HCT116 (cell line): ENCODE results near the gene IL19. TPM values are rescaled to one million over a fixed set of nuclear protein-coding genes. Genes with fewer than 3 reads are reported as not detected.

Experiments used
- ATAC-seq: fragments of 200-7000 bp; cut with Tn5 transposase; 2 replicates; pipeline ENCODE4 v1.9.1; 2020; ENCODE audit warnings: mild to moderate bottlenecking, moderate library complexity
- BruUV-seq: library from RNA; stranded (reverse); fragments of 400-500 nt; replicated peaks from 2 replicates; lab custom pipeline; 2021; lab: Mats Ljungman, UMichigan
- CTCF ChIA-PET: fragments of 300-600 bp; sonication (Branson Sonifier 250); formaldehyde crosslinking; loops from one replicate; lab custom pipeline; 2021; ENCODE audit warnings: antibody characterized with exemption; lab: Charles Lee
- POLR2A ChIA-PET: fragments of 300-600, 350-600 bp; sonication (Branson Sonifier 250); formaldehyde crosslinking; loops from one replicate; lab custom pipeline; 2021; ENCODE audit warnings: antibody characterized with exemption; lab: Charles Lee
- RAD21 ChIA-PET, 2 experiments: fragments of 300-600 bp; sonication (Branson Sonifier 250); formaldehyde crosslinking; loops; one replicate each; lab custom pipeline; 2023; ENCODE audit warnings: low total read pairs in 2 of 2; ENCODE audit not compliant: uncharacterized antibody in 2 of 2, unreplicated experiment in 2 of 2, low non-redundant PET in 1 of 2; lab: Charles Lee
- DNase-seq: peaks from one replicate; pipeline ENCODE4 v3.0.0-alpha.2; 2010; ENCODE audit warnings: low read depth, low spot score
- H2AFZ ChIP-seq: fragments of 200-600 bp; shearing (Covaris generic), sonication (generic); 2 replicates; pipeline ENCODE4 v1.6.1; 2017; ENCODE audit warnings: low read depth, mixed run types, mixed read lengths, antibody characterized with exemption, low read length; ENCODE audit not compliant: poor library complexity, severe bottlenecking
- H3K27ac ChIP-seq: 2 replicates; pipeline ENCODE4 v1.5.1; 2012; ENCODE audit warnings: low read depth, low read length
- H3K27me3 ChIP-seq: fragments of 200-600 bp; sonication (generic); 2 replicates; pipeline ENCODE4 v1.6.1; 2016; ENCODE audit warnings: mixed run types, low read length, mixed read lengths; ENCODE audit not compliant: insufficient read depth
- H3K36me3 ChIP-seq, 2 experiments: fragments of 200-500 bp in 1 of 2; fragments of 200-600 bp in 1 of 2; sonication (Bioruptor generic) in 1 of 2; sonication (generic) in 1 of 2; 2 replicates each; pipeline versions ENCODE4 v1.5.1 to v1.6.1; 2014 to 2016; ENCODE audit warnings: low read length in 2 of 2, inconsistent platforms in 1 of 2, mixed read lengths in 1 of 2, mixed run types in 1 of 2; ENCODE audit not compliant: insufficient read depth in 2 of 2, control insufficient read depth in 1 of 2
- H3K4me1 ChIP-seq, 2 experiments: fragments of 200-600 bp in 1 of 2; sonication (generic) in 1 of 2; 2 replicates each; pipeline versions ENCODE4 v1.5.1 to v1.6.1; 2012 to 2017; ENCODE audit warnings: low read length in 2 of 2, inconsistent platforms in 1 of 2, mild to moderate bottlenecking in 1 of 2, mixed read lengths in 1 of 2, mixed run types in 1 of 2, moderate library complexity in 1 of 2; ENCODE audit not compliant: insufficient read depth in 2 of 2, control insufficient read depth in 1 of 2
- H3K4me2 ChIP-seq: fragments of 200-600 bp; sonication (generic); 2 replicates; pipeline ENCODE4 v1.6.1; 2017; ENCODE audit warnings: mixed run types, low read length, mixed read lengths
- H3K4me3 ChIP-seq, 2 experiments: fragments of 200-600 bp in 1 of 2; sonication (generic) in 1 of 2; replicated peaks in 1 of 2; 2 replicates each; pipeline ENCODE4 v1.5.1; 2011 to 2016; ENCODE audit warnings: low read length in 2 of 2, control low read depth in 1 of 2, low read depth in 1 of 2, mild to moderate bottlenecking in 1 of 2, mixed read lengths in 1 of 2, mixed run types in 1 of 2
- H3K79me2 ChIP-seq: fragments of 200-600 bp; sonication (generic); 2 replicates; pipeline ENCODE4 v1.6.1; 2017; ENCODE audit warnings: mild to moderate bottlenecking, mixed run types, low read length, moderate library complexity, mixed read lengths; ENCODE audit not compliant: insufficient read depth
- H3K9ac ChIP-seq: fragments of 200-600 bp; sonication (generic); 2 replicates; pipeline ENCODE4 v1.6.1; 2016; ENCODE audit warnings: low read length, mixed read lengths
- H3K9me2 ChIP-seq: fragments of 200-600 bp; sonication (generic), shearing (Covaris generic); 2 replicates; pipeline ENCODE4 v1.6.1; 2017; ENCODE audit warnings: mixed run types, mild to moderate bottlenecking, moderate library complexity; ENCODE audit not compliant: insufficient read depth
- H3K9me3 ChIP-seq, 2 experiments: fragments of 200-500 bp in 1 of 2; fragments of 200-600 bp in 1 of 2; sonication (Bioruptor generic) in 1 of 2; sonication (generic) in 1 of 2; 2 replicates each; pipeline ENCODE4 v1.6.1; 2014 to 2017; ENCODE audit warnings: low read length in 2 of 2, mixed read lengths in 2 of 2, inconsistent platforms in 1 of 2, low read depth in 1 of 2, mild to moderate bottlenecking in 1 of 2, mixed run types in 1 of 2, moderate library complexity in 1 of 2; ENCODE audit not compliant: control insufficient read depth in 1 of 2, insufficient read depth in 1 of 2
- H4K20me1 ChIP-seq: fragments of 200-600 bp; sonication (generic), shearing (Covaris generic); 2 replicates; pipeline ENCODE4 v1.6.1; 2017; ENCODE audit warnings: mixed run types, mild to moderate bottlenecking, moderate library complexity; ENCODE audit not compliant: insufficient read depth
- CEBPB ChIP-seq: IDR thresholded peaks from 2 replicates; pipeline ENCODE4 v1.6.1; 2012; ENCODE audit warnings: low read depth
- EGR1 ChIP-seq: IDR thresholded peaks from 2 replicates; pipeline ENCODE4 v1.6.1; 2012; ENCODE audit warnings: low read depth
- ELF1 ChIP-seq: IDR thresholded peaks from 2 replicates; pipeline ENCODE4 v1.6.1; 2012; ENCODE audit warnings: low read depth, borderline replicate concordance
- EZH2 ChIP-seq: fragments of 200-600 bp; sonication (generic); IDR thresholded peaks from 2 replicates; pipeline ENCODE4 v1.6.1; 2017; ENCODE audit warnings: antibody characterized with exemption, mixed run types
- EZH2phosphoT487 ChIP-seq: fragments of 200-600 bp; IDR thresholded peaks from 2 replicates; pipeline ENCODE4 v1.6.1; 2018; ENCODE audit warnings: antibody characterized with exemption, borderline replicate concordance
- JUND ChIP-seq: IDR thresholded peaks from 2 replicates; pipeline ENCODE4 v1.6.1; 2012
- POLR2A ChIP-seq: IDR thresholded peaks from 2 replicates; pipeline ENCODE4 v1.7.0; 2011; ENCODE audit warnings: borderline replicate concordance; ENCODE audit not compliant: insufficient read depth, insufficient read length; ENCODE audit errors: extremely low read depth
- POLR2AphosphoS5 ChIP-seq: IDR thresholded peaks from 2 replicates; pipeline ENCODE4 v1.6.1; 2011; ENCODE audit warnings: mild to moderate bottlenecking, low read depth, low read length, moderate library complexity
- RAD21 ChIP-seq: IDR thresholded peaks from 2 replicates; pipeline ENCODE4 v1.6.1; 2012; ENCODE audit warnings: low read depth, mild to moderate bottlenecking
- SP1 ChIP-seq: IDR thresholded peaks from 2 replicates; pipeline ENCODE4 v1.6.1; 2012; ENCODE audit warnings: low read depth
- SRF ChIP-seq: IDR thresholded peaks from 2 replicates; pipeline ENCODE4 v1.6.1; 2012; ENCODE audit warnings: low read depth
- TCF7L2 ChIP-seq: IDR thresholded peaks from 2 replicates; pipeline ENCODE4 v1.7.0; 2011; ENCODE audit warnings: borderline replicate concordance, inconsistent platforms; ENCODE audit not compliant: insufficient read depth, insufficient read length; ENCODE audit errors: extremely low read depth
- YY1 ChIP-seq: IDR thresholded peaks from 2 replicates; pipeline ENCODE4 v1.6.1; 2011; ENCODE audit warnings: low read length, low read depth, moderate library complexity, mild to moderate bottlenecking; ENCODE audit not compliant: insufficient replicate concordance; ENCODE audit errors: extremely low read depth
- ZFX ChIP-seq: fragments of 450-650 bp; IDR thresholded peaks from 2 replicates; pipeline ENCODE4 v1.6.1; 2017
- intact Hi-C: fragments of 100-400 bp; cut with micrococcal nuclease; formaldehyde crosslinking; loops from 2 replicates; pipeline ENCODE4 v1.10.0; 2022
- total RNA-seq: library from RNA; stranded (reverse); gene quantifications from one replicate; pipeline ENCODE4 v1.2.1, GENCODE V29; 2021; ENCODE audit not compliant: unreplicated experiment
- TF ChIP-seq, protein P1 (sequence below): IDR thresholded peaks from 2 replicates; pipeline ENCODE4 v1.6.1; 2011; ENCODE audit warnings: mild to moderate bottlenecking, low read length, moderate library complexity; ENCODE audit not compliant: insufficient replicate concordance; ENCODE audit errors: extremely low read depth
- TF ChIP-seq, protein P2 (sequence below): IDR thresholded peaks from 2 replicates; pipeline ENCODE4 v1.6.1; 2012; ENCODE audit warnings: low read depth
- TF ChIP-seq, protein P3 (sequence below): IDR thresholded peaks from 2 replicates; pipeline ENCODE4 v1.6.1; 2012

The IL19 gene
- total RNA-seq, 1 experiment from 2014 or later, result not detected

DNA sequence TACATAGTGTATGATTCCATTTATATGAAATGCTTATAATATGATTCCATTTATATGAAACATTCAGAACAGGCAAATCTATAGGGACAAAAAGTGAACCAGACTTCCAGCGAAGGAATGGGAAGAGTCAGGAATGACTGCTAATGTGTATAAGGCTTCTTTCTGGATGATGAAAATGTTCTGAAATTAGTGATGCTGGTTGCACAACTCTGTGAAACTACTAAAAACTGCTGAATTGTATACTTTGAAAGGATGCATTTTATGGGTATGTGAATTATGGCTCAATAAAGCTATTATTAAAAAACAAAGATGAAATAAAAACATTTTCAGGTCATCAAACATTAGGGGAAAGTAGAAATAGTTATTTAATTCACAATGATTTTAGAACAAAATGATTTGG, 112.6 kb downstream of the IL19 start:
- CTCF ChIA-PET, result interaction anchor here (0.7 to 1.9 kb wide), 3 partner anchors 12 to 29 kb away, joined by 3 to 6 read pairs (median 3); no protein-coding TSS in a partner anchor
- no peaks in the 10 kb centered on the region for H3K9me2 ChIP-seq
- ATAC-seq, result no peak

More for the DNA sequence above, 112.6 kb downstream of the IL19 start:
- H3K27me3 ChIP-seq, result no peaks in the 10 kb centered on the region
- H3K4me3 ChIP-seq, result no peak overlapping the region
- intact Hi-C loops, result no loop called here
- H4K20me1 ChIP-seq, result no peaks in the 10 kb centered on the region
- ChIA-PET POLR2A (no interaction called here), RAD21 (no interaction called here)
- H3K9ac ChIP-seq, result no peak overlapping the region
- no TSS peak for BruUV-seq
- no peak for DNase-seq
- H3K79me2 ChIP-seq, result no peaks in the 10 kb centered on the region
- peaks cover 4% of the 10 kb centered on the region in 2 experiments; a peak in 2 of 4 replicates for H3K9me3 ChIP-seq
- TF ChIP-seq SP1 (no peak), EZH2phosphoT487 (no peak), SRF (no peak), ZFX (no peak), ELF1 (no peak), EGR1 (no peak), POLR2AphosphoS5 (no peak), EZH2 (no peak), YY1 (no peak), JUND (no peak), CEBPB (no peak), RAD21 (no peak), POLR2A (no peak), TCF7L2 (no peak)
- TF ChIP-seq, protein P1, sequence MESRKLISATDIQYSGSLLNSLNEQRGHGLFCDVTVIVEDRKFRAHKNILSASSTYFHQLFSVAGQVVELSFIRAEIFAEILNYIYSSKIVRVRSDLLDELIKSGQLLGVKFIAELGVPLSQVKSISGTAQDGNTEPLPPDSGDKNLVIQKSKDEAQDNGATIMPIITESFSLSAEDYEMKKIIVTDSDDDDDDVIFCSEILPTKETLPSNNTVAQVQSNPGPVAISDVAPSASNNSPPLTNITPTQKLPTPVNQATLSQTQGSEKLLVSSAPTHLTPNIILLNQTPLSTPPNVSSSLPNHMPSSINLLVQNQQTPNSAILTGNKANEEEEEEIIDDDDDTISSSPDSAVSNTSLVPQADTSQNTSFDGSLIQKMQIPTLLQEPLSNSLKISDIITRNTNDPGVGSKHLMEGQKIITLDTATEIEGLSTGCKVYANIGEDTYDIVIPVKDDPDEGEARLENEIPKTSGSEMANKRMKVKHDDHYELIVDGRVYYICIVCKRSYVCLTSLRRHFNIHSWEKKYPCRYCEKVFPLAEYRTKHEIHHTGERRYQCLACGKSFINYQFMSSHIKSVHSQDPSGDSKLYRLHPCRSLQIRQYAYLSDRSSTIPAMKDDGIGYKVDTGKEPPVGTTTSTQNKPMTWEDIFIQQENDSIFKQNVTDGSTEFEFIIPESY, result no peak
- TF ChIP-seq, protein P2, sequence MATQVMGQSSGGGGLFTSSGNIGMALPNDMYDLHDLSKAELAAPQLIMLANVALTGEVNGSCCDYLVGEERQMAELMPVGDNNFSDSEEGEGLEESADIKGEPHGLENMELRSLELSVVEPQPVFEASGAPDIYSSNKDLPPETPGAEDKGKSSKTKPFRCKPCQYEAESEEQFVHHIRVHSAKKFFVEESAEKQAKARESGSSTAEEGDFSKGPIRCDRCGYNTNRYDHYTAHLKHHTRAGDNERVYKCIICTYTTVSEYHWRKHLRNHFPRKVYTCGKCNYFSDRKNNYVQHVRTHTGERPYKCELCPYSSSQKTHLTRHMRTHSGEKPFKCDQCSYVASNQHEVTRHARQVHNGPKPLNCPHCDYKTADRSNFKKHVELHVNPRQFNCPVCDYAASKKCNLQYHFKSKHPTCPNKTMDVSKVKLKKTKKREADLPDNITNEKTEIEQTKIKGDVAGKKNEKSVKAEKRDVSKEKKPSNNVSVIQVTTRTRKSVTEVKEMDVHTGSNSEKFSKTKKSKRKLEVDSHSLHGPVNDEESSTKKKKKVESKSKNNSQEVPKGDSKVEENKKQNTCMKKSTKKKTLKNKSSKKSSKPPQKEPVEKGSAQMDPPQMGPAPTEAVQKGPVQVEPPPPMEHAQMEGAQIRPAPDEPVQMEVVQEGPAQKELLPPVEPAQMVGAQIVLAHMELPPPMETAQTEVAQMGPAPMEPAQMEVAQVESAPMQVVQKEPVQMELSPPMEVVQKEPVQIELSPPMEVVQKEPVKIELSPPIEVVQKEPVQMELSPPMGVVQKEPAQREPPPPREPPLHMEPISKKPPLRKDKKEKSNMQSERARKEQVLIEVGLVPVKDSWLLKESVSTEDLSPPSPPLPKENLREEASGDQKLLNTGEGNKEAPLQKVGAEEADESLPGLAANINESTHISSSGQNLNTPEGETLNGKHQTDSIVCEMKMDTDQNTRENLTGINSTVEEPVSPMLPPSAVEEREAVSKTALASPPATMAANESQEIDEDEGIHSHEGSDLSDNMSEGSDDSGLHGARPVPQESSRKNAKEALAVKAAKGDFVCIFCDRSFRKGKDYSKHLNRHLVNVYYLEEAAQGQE, result no peak
- TF ChIP-seq, protein P3, sequence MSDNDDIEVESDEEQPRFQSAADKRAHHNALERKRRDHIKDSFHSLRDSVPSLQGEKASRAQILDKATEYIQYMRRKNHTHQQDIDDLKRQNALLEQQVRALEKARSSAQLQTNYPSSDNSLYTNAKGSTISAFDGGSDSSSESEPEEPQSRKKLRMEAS, result no peak
- no peaks in the 10 kb centered on the region for H3K36me3 ChIP-seq
- no peak overlapping the region for H3K27ac ChIP-seq
- no peaks in the 10 kb centered on the region for H3K4me1 ChIP-seq
- no peak overlapping the region for H3K4me2 ChIP-seq
- H2AFZ ChIP-seq, result no peak overlapping the region
